ENCODE measurements around the gene EDN2. TPM values are rescaled to one million over a fixed set of nuclear protein-coding genes. Genes with fewer than 3 reads are reported as not detected.

Gene EDN2
- total RNA-seq, 2 experiments from 2014 or later, result not detected

GRCh38 chr1:41475859-41476567, 8.5 kb downstream of the EDN2 start:
- CTCF ChIA-PET, result no interaction called here
- Mint-ChIP-seq H3K27me3 (no peaks in the 10 kb centered on the region), H3K27ac (no peak overlapping the region), H3K9me3 (no peaks in the 10 kb centered on the region), H3K4me3 (no peak overlapping the region), H3K36me3 (ENCODE audit: low read depth) (no peaks in the 10 kb centered on the region), H3K4me1 (ENCODE audit: low read depth) (no peaks in the 10 kb centered on the region)
- no peaks in the 10 kb centered on the region for H3K36me3 ChIP-seq (ENCODE audit: insufficient read depth, low read length)
- DNase-seq, result no peak
- H3K9me3 ChIP-seq (ENCODE audit: control insufficient read depth in 1 of 2, insufficient read depth in 1 of 2, low read length in 2 of 2), result no peaks in the 10 kb centered on the region
- no peak for ATAC-seq (ENCODE audit: poor library complexity)
- H3K27ac ChIP-seq (ENCODE audit: low read depth in 1 of 2, low read length in 2 of 2), result no peak overlapping the region
- H3K4me3 ChIP-seq (ENCODE audit: low read length), result no peak overlapping the region
- no peaks in the 10 kb centered on the region for H3K4me1 ChIP-seq (ENCODE audit: insufficient read depth, low read length)
- POLR2A ChIA-PET, result no interaction called here
- intact Hi-C loops (cut with DNase I, micrococcal nuclease), result no loop called here
- no peaks in the 10 kb centered on the region for H3K27me3 ChIP-seq (ENCODE audit: control insufficient read depth in 1 of 2, insufficient read depth in 2 of 2, low read length in 2 of 2)
- no peak for TF ChIP-seq CTCF (IDR thresholded peaks at IDR 0.05)

GRCh38 chr1:41475346-41475745, 9.1 kb downstream of the EDN2 start:
- no peak for TF ChIP-seq CTCF (IDR thresholded peaks at IDR 0.05)
- no peak overlapping the region for H3K4me3 Mint-ChIP-seq
- no peaks in the 10 kb centered on the region for H3K27me3 Mint-ChIP-seq
- H3K9me3 Mint-ChIP-seq, result no peaks in the 10 kb centered on the region
- no peaks in the 10 kb centered on the region for H3K36me3 Mint-ChIP-seq (ENCODE audit: low read depth)
- no peak overlapping the region for H3K4me3 ChIP-seq (ENCODE audit: low read length)
- no peak overlapping the region for H3K27ac Mint-ChIP-seq
- H3K27me3 ChIP-seq (ENCODE audit: control insufficient read depth in 1 of 2, insufficient read depth in 2 of 2, low read length in 2 of 2), result no peaks in the 10 kb centered on the region
- H3K4me1 Mint-ChIP-seq (ENCODE audit: low read depth), result no peaks in the 10 kb centered on the region
- intact Hi-C loops (cut with DNase I, micrococcal nuclease), result no loop called here
- H3K27ac ChIP-seq (ENCODE audit: low read depth in 1 of 2, low read length in 2 of 2), result no peak overlapping the region
- CTCF ChIA-PET, result no interaction called here
- ATAC-seq (ENCODE audit: poor library complexity) (no peak), DNase-seq (no peak)
- no peaks in the 10 kb centered on the region for H3K9me3 ChIP-seq (ENCODE audit: control insufficient read depth in 1 of 2, insufficient read depth in 1 of 2, low read length in 2 of 2)
- POLR2A ChIA-PET, result no interaction called here
- H3K36me3 ChIP-seq (ENCODE audit: insufficient read depth, low read length), result no peaks in the 10 kb centered on the region
- no peaks in the 10 kb centered on the region for H3K4me1 ChIP-seq (ENCODE audit: insufficient read depth, low read length)

GRCh38 chr1:41474490-41475271, 9.8 kb downstream of the EDN2 start:
- no peak for DNase-seq

More at GRCh38 chr1:41474490-41475271, 9.8 kb downstream of the EDN2 start:
- no peaks in the 10 kb centered on the region for H3K27me3 Mint-ChIP-seq
- no peak overlapping the region for H3K4me3 Mint-ChIP-seq
- no peaks in the 10 kb centered on the region for H3K9me3 Mint-ChIP-seq
- Histone ChIP-seq H3K4me3 (ENCODE audit: low read length) (no peak overlapping the region), H3K36me3 (ENCODE audit: insufficient read depth, low read length) (no peaks in the 10 kb centered on the region), H3K9me3 (ENCODE audit: control insufficient read depth in 1 of 2, insufficient read depth in 1 of 2, low read length in 2 of 2) (no peaks in the 10 kb centered on the region), H3K4me1 (ENCODE audit: insufficient read depth, low read length) (no peaks in the 10 kb centered on the region), H3K27me3 (ENCODE audit: control insufficient read depth in 1 of 2, insufficient read depth in 2 of 2, low read length in 2 of 2) (no peaks in the 10 kb centered on the region), H3K27ac (ENCODE audit: low read depth in 1 of 2, low read length in 2 of 2) (no peak overlapping the region)
- POLR2A ChIA-PET, result no interaction called here
- H3K36me3 Mint-ChIP-seq (ENCODE audit: low read depth), result no peaks in the 10 kb centered on the region
- no peak overlapping the region for H3K27ac Mint-ChIP-seq
- CTCF ChIA-PET, result no interaction called here
- no peak for TF ChIP-seq CTCF (IDR thresholded peaks at IDR 0.05)
- ATAC-seq (ENCODE audit: poor library complexity), result no peak
- intact Hi-C loops (cut with DNase I, micrococcal nuclease), result no loop called here
- no peaks in the 10 kb centered on the region for H3K4me1 Mint-ChIP-seq (ENCODE audit: low read depth)

Measured in CD4-positive, alpha-beta T cell (primary cell).